K562 (cell line): ENCODE measurements around the gene CELA3B. TPM values are rescaled to one million over a fixed set of nuclear protein-coding genes. Genes with fewer than 3 reads are reported as not detected.

Experiments
- DIDO1 ChIP-seq: fragments of 450-650 bp; IDR thresholded peaks from 2 replicates; pipeline ENCODE4 v1.6.1; 2016; ENCODE audit warnings: low read depth, missing biosample characterization, missing genetic modification characterization
- KAT8 ChIP-seq: fragments of 450-650 bp; IDR thresholded peaks from 2 replicates; pipeline ENCODE4 v1.6.1; 2016; ENCODE audit warnings: low read depth, mild to moderate bottlenecking
- PRMT5 ChIP-seq: sonication (generic); formaldehyde crosslinking; IDR thresholded peaks from 2 replicates; pipeline ENCODE4 v1.5.0; 2020; ENCODE audit warnings: missing genetic modification reagents
- RB1 ChIP-seq: fragments of 450-650 bp; IDR thresholded peaks from 2 replicates; pipeline ENCODE4 v1.6.1; 2017; ENCODE audit warnings: low read depth, mild to moderate bottlenecking
- SMAD3 ChIP-seq: fragments of 450-650 bp; formaldehyde crosslinking; conservative IDR thresholded peaks from 2 replicates; pipeline ENCODE4 v1.4.0; 2020; ENCODE audit warnings: mild to moderate bottlenecking
- SMARCA4 ChIP-seq: fragments of 450-650 bp; IDR thresholded peaks from 2 replicates; pipeline ENCODE4 v1.6.1; 2016
- WHSC1 ChIP-seq: IDR thresholded peaks from one replicate; pipeline ENCODE4 v1.6.1; 2012; ENCODE audit warnings: low read length, control low read depth, inconsistent platforms
- ZNF318 ChIP-seq, 2 experiments: fragments of 450-650 bp; IDR thresholded peaks; 2 replicates each; pipeline ENCODE4 v1.6.1; 2016; ENCODE audit warnings: mild to moderate bottlenecking in 2 of 2, borderline replicate concordance in 1 of 2, low read depth in 1 of 2, moderate library complexity in 1 of 2
- ZNF512 ChIP-seq: IDR thresholded peaks from 2 replicates; pipeline ENCODE4 v1.6.1; 2016; ENCODE audit warnings: missing genetic modification characterization, missing compliant biosample characterization
- polyA plus RNA-seq, 8 experiments: library from polyadenylated mRNA; depleted of rRNA in 4 of 8; stranded (reverse) in 5 of 8; unstranded in 3 of 8; fragments of >200 nt; fragmentation: Nextera tagmentation in 2 of 8; fragmentation: Illumina TruSeq in 1 of 8; extraction: Ambion mirVana in 2 of 8; extraction: Trizol in 1 of 8; gene quantifications; 2 replicates each; pipeline versions ENCODE4 v1.2.1 to v1.2.3, GENCODE V29; 2011 to 2014; ENCODE audit warnings: inconsistent platforms in 1 of 8, missing spikeins in 1 of 8
- total RNA-seq, 7 experiments: library from RNA; depleted of rRNA in 6 of 7; stranded (reverse); fragments of >200 nt in 6 of 7; fragmentation: Illumina TruSeq in 2 of 7; extraction: Trizol in 2 of 7; gene quantifications; 2 replicates each; pipeline versions ENCODE4 v1.2.1 to v1.2.3, GENCODE V29; 2011 to 2021; ENCODE audit warnings: low replicate concordance in 1 of 7
- TF ChIP-seq, protein P1 (sequence below): sonication (generic); formaldehyde crosslinking; IDR thresholded peaks from 2 replicates; pipeline ENCODE4 v1.8.0; 2022; ENCODE audit warnings: missing genetic modification reagents, mild to moderate bottlenecking, moderate library complexity, borderline replicate concordance

CELA3B gene
- total and polyA plus RNA-seq, 9 of the 15 experiments (the other 6 are each of a cell fraction or from before 2014, with no cell fraction given) = 3.1 TPM; not detected in 8

DNA sequence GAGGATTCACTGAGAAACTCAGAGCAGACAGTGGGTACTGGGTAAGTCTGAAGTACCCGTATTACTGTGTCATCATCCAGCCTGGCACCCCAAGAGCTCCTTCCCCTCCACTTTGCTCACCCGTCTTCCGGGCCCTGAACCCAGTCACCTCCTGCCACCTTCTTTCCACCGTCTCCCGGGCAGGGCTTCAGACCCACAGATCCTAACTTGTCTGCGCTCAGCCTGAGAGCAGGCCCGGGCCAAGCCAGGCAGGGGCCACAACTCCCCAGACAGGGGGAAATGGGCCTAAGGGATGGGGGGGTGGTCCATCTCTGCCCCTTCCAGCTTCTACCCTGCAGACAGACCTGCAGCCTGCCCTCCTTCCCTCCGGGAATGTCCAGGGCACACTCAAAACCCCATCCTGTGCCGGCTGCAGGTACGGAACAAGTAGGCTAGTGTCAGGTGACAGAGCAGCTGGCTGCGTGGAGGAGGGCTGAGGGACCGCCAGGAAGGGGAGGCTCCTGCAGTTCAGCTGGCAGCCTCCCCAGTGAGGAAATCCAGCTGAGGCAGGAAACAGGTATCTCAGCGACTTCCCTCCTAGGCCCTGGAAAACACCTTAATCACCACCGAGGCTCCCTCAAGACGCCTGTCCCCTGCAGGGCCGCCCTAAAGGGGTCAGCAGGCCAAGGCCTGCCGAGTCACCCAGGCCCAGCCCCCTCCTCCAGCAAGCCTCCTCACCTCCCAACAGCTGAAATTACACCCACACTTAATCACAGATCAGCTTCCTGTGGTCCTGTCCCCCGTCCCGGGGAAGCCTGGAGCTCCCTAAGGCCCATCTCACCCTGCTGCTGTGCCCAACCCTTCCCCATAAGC lies 43.2 kb upstream of the CELA3B start (continued):
- TF ChIP-seq ZNF318 (IDR thresholded peaks at IDR 0.05; ENCODE audit: borderline replicate concordance in 1 of 2, low read depth in 1 of 2) (no peak), ZNF512 (tag) (no peak), DIDO1 (tag) (no peak), WHSC1 (peak; percentile 49), RB1 (no peak), KAT8 (no peak), PRMT5 (CRISPR knock-in tag) (no peak), SMAD3 (no peak), SMARCA4 (no peak)
- TF ChIP-seq, protein P1, sequence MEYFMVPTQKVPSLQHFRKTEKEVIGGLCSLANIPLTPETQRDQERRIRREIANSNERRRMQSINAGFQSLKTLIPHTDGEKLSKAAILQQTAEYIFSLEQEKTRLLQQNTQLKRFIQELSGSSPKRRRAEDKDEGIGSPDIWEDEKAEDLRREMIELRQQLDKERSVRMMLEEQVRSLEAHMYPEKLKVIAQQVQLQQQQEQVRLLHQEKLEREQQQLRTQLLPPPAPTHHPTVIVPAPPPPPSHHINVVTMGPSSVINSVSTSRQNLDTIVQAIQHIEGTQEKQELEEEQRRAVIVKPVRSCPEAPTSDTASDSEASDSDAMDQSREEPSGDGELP (CRISPR knock-in tag) = peak; percentile 93
